NCI-H345 treated with DMSO at 0.1 percent for 48 hours (cell line): ENCODE results near the gene LAG3.

Source experiments
- DNase-seq: peaks from one replicate; lab custom pipeline; 2025; ENCODE audit not compliant: unreplicated experiment; lab: John Stamatoyannopoulos, UW

The LAG3 gene

GRCh38 chr12:6752921-6753771 is 19.2 kb upstream of the LAG3 start, which contains the start of gene MLF2:
MLF2 (minus strand) TSS chr12:6753141; CDS start chr12:6752334, 807 bp downstream.
- peak; percentile 95 for DNase-seq

- DNase-seq = no peak
Measured at GRCh38 chr12:6753772-6754356, 18.5 kb upstream of the LAG3 start.

- DNase-seq = no peak
Measured at GRCh38 chr12:6754411-6754810, 17.9 kb upstream of the LAG3 start.

- no peak for DNase-seq
Measured at GRCh38 chr12:6757028-6757690, 15.2 kb upstream of the LAG3 start.

GRCh38 chr12:6758506-6759095 is 13.7 kb upstream of the LAG3 start:
- no peak for DNase-seq

- no peak for DNase-seq
Measured at GRCh38 chr12:6759741-6760140, 12.6 kb upstream of the LAG3 start.

GRCh38 chr12:6763380-6763779 is 8.9 kb upstream of the LAG3 start:
- no peak for DNase-seq

- peak; percentile 97 for DNase-seq
Measured at GRCh38 chr12:6764011-6764828, 8.1 kb upstream of the LAG3 start.

- DNase-seq = no peak
Measured at GRCh38 chr12:6765048-6765633, 7.2 kb upstream of the LAG3 start.

GRCh38 chr12:6765634-6766581 is 6.4 kb upstream of the LAG3 start, which contains the start of gene PTMS:
PTMS (plus strand) TSS chr12:6766363; CDS start chr12:6766706, 343 bp downstream.
- peak; percentile 87 for DNase-seq

GRCh38 chr12:6766651-6767349 is 5.5 kb upstream of the LAG3 start:
- DNase-seq = peak; percentile 52

GRCh38 chr12:6767353-6768319 is 4.7 kb upstream of the LAG3 start:
- no peak for DNase-seq

- no peak for DNase-seq
Measured at GRCh38 chr12:6768437-6768914, 3.8 kb upstream of the LAG3 start.

- no peak for DNase-seq
Measured at GRCh38 chr12:6768990-6769389, 3.3 kb upstream of the LAG3 start.

- DNase-seq = no peak
Measured at GRCh38 chr12:6769666-6770065, 2.7 kb upstream of the LAG3 start.

- DNase-seq = no peak
Measured at GRCh38 chr12:6770094-6770493, 2.2 kb upstream of the LAG3 start.

- DNase-seq = no peak
Measured at GRCh38 chr12:6770600-6770999, 1.7 kb upstream of the LAG3 start.
